Hepatocyte (in vitro differentiated cells): Measurements from ENCODE around the gene WDR6.

ENCODE experiments used
- CTCF ChIP-seq: fragments of 200-600 bp; sonication (generic); IDR thresholded peaks from 2 replicates; pipeline ENCODE4 v1.5.1; 2016; ENCODE audit warnings: antibody characterized with exemption, mild to moderate bottlenecking; ENCODE audit not compliant: poor library complexity
- EZH2 ChIP-seq: fragments of 200-600 bp; sonication (generic); IDR thresholded peaks from 2 replicates; pipeline ENCODE4 v1.6.1; 2016; ENCODE audit warnings: antibody characterized with exemption, mild to moderate bottlenecking, borderline replicate concordance

GRCh38 chr3:49030321-49030720 is 23.1 kb downstream of the WDR6 start:
- no peak for TF ChIP-seq CTCF
- TF ChIP-seq EZH2: no peak
